Measurements from ENCODE around the gene PLK5. TPM values are rescaled to one million over a fixed set of nuclear protein-coding genes. Genes with fewer than 3 reads are reported as not detected.

PLK5 gene
- total RNA-seq, 1 donor from 2014 or later: not detected

Small RNA genes lying within 50 kb of the gene (small RNA-seq; reads per million reads assigned to genes)
- gene AC005943.2 (not detected), gene RN7SL477P (not detected)

Other genes with a start within 250 kb of the PLK5 start
- gene FAM174C, start 248.5 kb upstream of the PLK5 start, total RNA-seq: 9.4 TPM
- gene EFNA2, start 238.2 kb upstream of the PLK5 start, total RNA-seq: 1.0 TPM
- 43.3 TPM for gene NDUFS7, start 140.2 kb upstream of the PLK5 start, total RNA-seq
- gene GAMT, start 122.5 kb upstream of the PLK5 start, total RNA-seq: 101 TPM
- gene DAZAP1, start 116.5 kb upstream of the PLK5 start, total RNA-seq: 27.1 TPM
- 354 TPM for gene RPS15, start 85.7 kb upstream of the PLK5 start, total RNA-seq
- 1.0 TPM for gene APC2, start 74.0 kb upstream of the PLK5 start, total RNA-seq
- 11.5 TPM for gene C19orf25, start 44.9 kb upstream of the PLK5 start, total RNA-seq
- gene PCSK4, start 33.7 kb upstream of the PLK5 start, total RNA-seq: 0.52 TPM
- 2.1 TPM for gene REEP6, start 32.9 kb upstream of the PLK5 start, total RNA-seq
- 3.1 TPM for gene ADAMTSL5, start 11.1 kb upstream of the PLK5 start, total RNA-seq
- gene MEX3D, start 44.2 kb downstream of the PLK5 start, total RNA-seq: 21.4 TPM
- 51.7 TPM for gene MBD3, start 68.8 kb downstream of the PLK5 start, total RNA-seq
- gene UQCR11, start 81.4 kb downstream of the PLK5 start, total RNA-seq: 82.5 TPM
- 44.4 TPM for gene TCF3, start 128.5 kb downstream of the PLK5 start, total RNA-seq
- gene ONECUT3, start 229.4 kb downstream of the PLK5 start, total RNA-seq: not detected